NT2/D1 (cell line): Measurements from ENCODE around the gene IFT25.

Experiments used
- SUZ12 ChIP-seq: IDR thresholded peaks from 2 replicates; pipeline ENCODE4 v1.6.1; 2011; ENCODE audit not compliant: insufficient read length, insufficient read depth; ENCODE audit errors: extremely low read depth
- YY1 ChIP-seq: IDR thresholded peaks from 2 replicates; pipeline ENCODE4 v1.6.1; 2011; ENCODE audit not compliant: insufficient read length, insufficient read depth
- ZNF274 ChIP-seq: IDR thresholded peaks from 2 replicates; pipeline ENCODE4 v1.6.1; 2011; ENCODE audit warnings: mild to moderate bottlenecking, low read depth, low read length

GRCh38 chr1:53967409-53968124 lies 22.1 kb upstream of the IFT25 start:
- no peak for TF ChIP-seq YY1
- no peak for TF ChIP-seq SUZ12
- TF ChIP-seq ZNF274: no peak
